HAP-1 (cell line): ENCODE data around the gene CLCN2.

ENCODE experiments used
- DNase-seq, 2 experiments: peaks; one replicate each; pipeline ENCODE4 v3.0.0-alpha.2; 2016 to 2020; ENCODE audit warnings: low spot score in 2 of 2
- H3K27me3 ChIP-seq: fragments of 250-450 bp; sonication (Bioruptor Pico); 2 replicates; pipeline ENCODE4 v1.5.1; 2020; ENCODE audit warnings: low read depth, mild to moderate bottlenecking, moderate library complexity
- H3K36me3 ChIP-seq: fragments of 250-450 bp; sonication (Bioruptor Pico); replicated peaks from 2 replicates; pipeline ENCODE4 v1.5.1; 2020; ENCODE audit warnings: mild to moderate bottlenecking
- H3K4me1 ChIP-seq: fragments of 250-450 bp; sonication (Bioruptor Pico); 2 replicates; pipeline ENCODE4 v1.5.1; 2020; ENCODE audit warnings: mild to moderate bottlenecking
- H3K4me3 ChIP-seq: fragments of 250-450 bp; sonication (Bioruptor Pico); 2 replicates; pipeline ENCODE4 v1.5.1; 2020; ENCODE audit warnings: mild to moderate bottlenecking, moderate library complexity
- H3K9me3 ChIP-seq: fragments of 250-450 bp; sonication (Bioruptor Pico); 2 replicates; pipeline ENCODE4 v1.5.1; 2020; ENCODE audit warnings: mild to moderate bottlenecking, moderate library complexity
- in situ Hi-C: fragments of 300-500 bp; cut with MboI; formaldehyde crosslinking; loops from 3 replicates; pipeline ENCODE4 v1.14.3; 2020; ENCODE audit warnings: low sequenced_read_pairs, inconsistent platforms, mixed read lengths

Gene CLCN2

DNA sequence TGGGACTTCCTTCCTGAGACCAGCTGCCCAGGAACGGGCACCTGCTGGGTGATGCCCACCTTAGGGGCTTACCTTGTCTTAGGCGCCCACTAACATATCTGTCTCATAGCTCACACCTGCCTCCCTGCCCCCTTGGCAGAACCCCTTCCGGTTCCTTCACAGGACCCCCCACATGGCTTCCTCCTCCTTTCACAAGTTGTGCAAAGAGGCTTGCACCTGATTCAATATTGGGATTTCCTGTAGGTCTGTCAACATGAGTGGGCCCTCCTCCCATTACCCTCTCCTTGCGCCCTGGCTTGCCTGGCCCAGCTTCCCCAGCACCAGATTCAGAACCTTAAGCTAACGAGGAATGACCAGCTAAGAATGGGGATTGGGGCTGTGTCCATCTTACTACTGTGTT is 16.0 kb upstream of the CLCN2 start:
- in situ Hi-C loops = no loop called here
- no peaks in the 10 kb centered on the region for H3K36me3 ChIP-seq
- no peak overlapping the region for H3K4me3 ChIP-seq
- H3K9me3 ChIP-seq = no peaks in the 10 kb centered on the region
- no peak for DNase-seq
- peaks cover 4% of the 10 kb centered on the region; the same call in 1 of the 2 replicates for H3K4me1 ChIP-seq
- 0 out of 2 replicates have a peak, but pooled peaks cover 2% of the 10 kb centered on the region for H3K27me3 ChIP-seq

DNA sequence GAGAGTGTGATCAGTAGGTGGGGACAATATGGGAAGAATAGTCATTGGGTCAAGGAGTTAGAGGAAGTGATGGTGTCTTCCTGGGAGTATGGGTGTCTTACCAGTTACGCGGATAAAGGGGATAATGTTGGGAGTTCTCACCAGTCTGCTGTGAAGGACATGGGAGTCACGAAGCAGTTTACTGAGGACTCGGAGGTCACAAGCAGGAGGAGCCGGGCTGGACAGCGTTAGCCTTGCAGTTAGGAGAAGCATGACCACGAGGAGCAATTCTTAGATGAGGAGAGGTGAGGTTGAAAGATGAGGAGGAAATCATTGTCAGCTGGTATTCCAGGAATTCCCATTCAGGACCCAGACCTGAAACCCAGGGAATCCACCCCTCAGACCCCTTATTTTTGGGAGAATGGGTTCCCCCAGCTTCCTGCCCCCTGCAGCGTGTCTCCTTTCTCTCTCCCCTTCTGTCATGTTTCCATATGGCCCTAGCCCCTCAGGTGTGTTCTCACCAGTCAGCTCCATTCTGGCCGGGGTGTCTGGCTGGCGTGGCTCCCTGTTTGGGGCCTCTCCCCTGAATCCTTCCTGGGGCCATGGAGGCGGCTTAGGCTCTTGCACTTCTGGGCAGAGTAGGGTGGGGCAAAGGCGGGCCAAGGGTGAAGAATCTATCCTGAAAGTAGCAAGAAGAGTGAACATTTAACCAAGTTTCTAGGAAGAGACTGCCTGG is 14.5 kb upstream of the CLCN2 start:
- no peak overlapping the region for H3K4me3 ChIP-seq
- in situ Hi-C loops = no loop called here
- DNase-seq = no peak
- no peaks in the 10 kb centered on the region for H3K36me3 ChIP-seq
- H3K4me1 ChIP-seq = peaks cover 4% of the 10 kb centered on the region; the same call in 1 of the 2 replicates
- H3K9me3 ChIP-seq = no peaks in the 10 kb centered on the region
- 0 out of 2 replicates have a peak, but pooled peaks cover 2% of the 10 kb centered on the region for H3K27me3 ChIP-seq

DNA sequence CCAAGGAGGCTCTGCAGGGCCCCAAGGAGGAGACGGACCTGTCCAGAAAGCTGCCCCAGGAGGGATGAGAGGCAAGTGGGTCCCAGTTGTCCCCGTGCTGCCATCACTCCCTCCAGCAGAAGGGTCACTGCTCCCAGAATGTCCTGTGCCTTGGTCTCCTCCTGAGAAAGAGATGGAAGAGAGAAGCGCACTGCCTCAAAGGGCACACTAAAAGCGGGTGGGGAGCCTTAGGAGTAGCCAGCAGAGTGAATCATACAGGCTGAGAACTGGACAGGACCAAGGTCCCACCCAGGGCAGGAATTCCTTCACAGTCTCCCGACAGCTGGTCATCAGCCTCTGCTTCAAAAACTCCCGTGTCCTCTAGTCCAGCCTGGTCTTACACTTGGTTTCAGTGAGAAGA is 12.0 kb upstream of the CLCN2 start:
- Histone ChIP-seq H3K9me3 (no peaks in the 10 kb centered on the region), H3K4me3 (no peak overlapping the region), H3K4me1 (no peaks in the 10 kb centered on the region), H3K36me3 (peaks cover 8% of the 10 kb centered on the region), H3K27me3 (0 out of 2 replicates have a peak, but pooled peaks cover 2% of the 10 kb centered on the region)
- in situ Hi-C loops = loop anchor here (5.0 kb wide), 1 partner anchor 169 kb away; no protein-coding TSS in a partner anchor
- no peak for DNase-seq

DNA sequence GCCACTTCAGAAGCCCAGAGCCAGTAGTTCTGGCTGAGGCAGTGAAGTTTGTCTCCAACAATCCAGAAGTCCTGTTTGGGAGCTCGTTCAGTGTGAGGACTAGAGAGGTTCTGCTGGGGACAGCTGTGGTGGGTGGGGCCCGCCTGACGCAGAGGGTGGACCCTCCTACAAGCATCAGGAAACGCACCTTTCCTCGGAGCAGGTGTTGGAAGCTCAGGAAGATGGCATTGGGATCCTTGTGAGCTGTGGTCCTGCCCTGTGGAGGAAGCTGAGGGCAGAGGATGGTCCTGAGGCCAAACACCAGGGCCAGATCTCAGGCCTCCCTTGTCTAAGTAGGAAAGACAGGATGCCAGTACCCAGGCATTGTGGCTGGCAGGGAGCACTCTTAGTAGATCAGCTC is 11.5 kb upstream of the CLCN2 start:
- Histone ChIP-seq H3K9me3 (no peaks in the 10 kb centered on the region), H3K27me3 (0 out of 2 replicates have a peak, but pooled peaks cover 2% of the 10 kb centered on the region), H3K36me3 (peaks cover 13% of the 10 kb centered on the region), H3K4me1 (no peaks in the 10 kb centered on the region), H3K4me3 (no peak overlapping the region)
- DNase-seq = no peak
- in situ Hi-C loops = loop anchor here (5.0 kb wide), 1 partner anchor 169 kb away; no protein-coding TSS in a partner anchor

DNA sequence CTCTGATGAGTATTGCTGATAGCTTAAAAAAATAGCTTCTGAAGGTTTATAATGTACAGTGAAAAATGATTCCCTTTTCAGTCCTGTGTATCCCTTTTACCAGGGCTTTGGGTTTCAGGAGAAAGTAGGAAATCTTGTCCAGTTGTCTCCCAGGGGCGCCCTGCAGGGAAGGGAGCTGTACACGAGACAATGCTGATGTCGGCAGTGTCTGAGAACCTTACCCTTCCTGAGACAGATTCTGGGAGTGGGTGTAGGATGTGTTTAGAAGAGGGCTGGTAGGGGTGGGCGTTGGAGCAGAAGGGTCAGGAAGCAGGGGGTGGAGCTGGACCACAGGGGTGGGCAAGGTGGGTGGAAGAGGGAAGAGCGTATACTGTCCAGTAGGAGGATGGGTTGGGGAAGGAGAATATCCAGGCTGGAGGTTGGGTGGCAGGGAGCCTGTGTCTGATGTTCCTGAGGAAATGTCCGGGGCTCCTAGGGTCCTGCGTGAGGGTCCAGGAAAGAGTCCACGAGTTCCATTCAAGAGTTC is 11.0 kb upstream of the CLCN2 start:
- no peaks in the 10 kb centered on the region for H3K4me1 ChIP-seq
- H3K4me3 ChIP-seq = no peak overlapping the region
- no peaks in the 10 kb centered on the region for H3K9me3 ChIP-seq
- DNase-seq = no peak
- in situ Hi-C loops = loop anchor here (5.0 kb wide), 1 partner anchor 170 kb away; no protein-coding TSS in a partner anchor
- H3K36me3 ChIP-seq = peaks cover 18% of the 10 kb centered on the region
- 0 out of 2 replicates have a peak, but pooled peaks cover 2% of the 10 kb centered on the region for H3K27me3 ChIP-seq

DNA sequence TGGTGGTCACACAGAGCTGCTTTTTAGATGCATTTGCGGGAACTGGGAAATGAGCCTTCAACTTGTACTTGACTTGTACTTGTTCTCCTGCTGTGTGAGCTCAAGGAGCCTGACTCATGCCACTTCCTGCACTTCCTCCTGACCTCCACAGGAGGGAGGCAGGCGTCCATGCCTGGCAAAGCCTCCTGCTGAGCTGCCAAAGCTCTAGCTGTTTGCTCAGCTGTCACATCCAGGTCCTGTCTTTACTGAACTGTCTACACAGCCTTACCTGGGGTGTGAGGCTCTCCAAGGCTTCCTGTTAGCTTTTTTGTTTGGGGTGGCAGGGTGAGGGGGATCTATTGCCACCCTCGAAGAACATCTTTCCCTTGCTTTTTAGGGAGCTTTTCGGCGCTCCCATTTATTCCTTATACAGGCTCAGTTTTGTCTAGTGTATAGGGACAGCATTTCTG is 10.2 kb upstream of the CLCN2 start:
- in situ Hi-C loops = loop anchor here (5.0 kb wide), 1 partner anchor 171 kb away; no protein-coding TSS in a partner anchor
- H3K4me1 ChIP-seq = no peaks in the 10 kb centered on the region
- H3K36me3 ChIP-seq = peaks cover 24% of the 10 kb centered on the region
- DNase-seq = peak; percentile 81 to 84
- no peaks in the 10 kb centered on the region for H3K9me3 ChIP-seq
- no peak overlapping the region for H3K4me3 ChIP-seq
- 0 out of 2 replicates have a peak, but pooled peaks cover 2% of the 10 kb centered on the region for H3K27me3 ChIP-seq

DNA sequence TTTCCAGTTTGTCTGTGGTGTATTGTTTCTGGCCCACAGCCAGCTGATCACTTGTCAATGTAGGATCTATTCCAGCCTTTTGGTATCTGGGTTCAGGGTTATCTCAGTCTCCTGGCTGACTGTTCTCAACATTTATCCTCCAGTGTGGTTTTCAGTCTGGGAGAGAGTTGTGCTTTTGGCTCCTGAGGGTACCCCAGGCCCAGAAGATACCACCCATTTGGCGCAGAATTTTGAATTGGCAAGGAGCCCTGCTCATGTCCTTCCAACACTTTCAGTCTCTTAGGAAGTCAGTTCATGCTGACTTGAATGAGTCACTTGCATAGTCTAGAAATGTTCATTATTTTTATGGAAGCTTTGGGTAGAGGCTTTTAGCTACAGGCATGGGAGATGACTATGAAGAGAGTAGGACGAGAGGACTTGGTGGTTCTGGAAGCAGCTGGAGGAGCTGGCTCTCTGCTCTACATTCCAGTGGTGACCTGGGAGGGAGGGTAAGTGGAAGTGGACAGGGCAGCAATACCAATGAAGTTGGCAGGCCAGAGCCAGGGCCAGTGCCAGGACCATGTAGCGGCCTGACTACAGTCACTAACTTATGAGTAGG is 7.3 kb upstream of the CLCN2 start:
- Histone ChIP-seq H3K27me3 (no peaks in the 10 kb centered on the region), H3K4me3 (no peak overlapping the region), H3K4me1 (peaks cover 9% of the 10 kb centered on the region), H3K9me3 (no peaks in the 10 kb centered on the region), H3K36me3 (peaks cover 48% of the 10 kb centered on the region)
- in situ Hi-C loops = no loop called here
- no peak for DNase-seq

DNA sequence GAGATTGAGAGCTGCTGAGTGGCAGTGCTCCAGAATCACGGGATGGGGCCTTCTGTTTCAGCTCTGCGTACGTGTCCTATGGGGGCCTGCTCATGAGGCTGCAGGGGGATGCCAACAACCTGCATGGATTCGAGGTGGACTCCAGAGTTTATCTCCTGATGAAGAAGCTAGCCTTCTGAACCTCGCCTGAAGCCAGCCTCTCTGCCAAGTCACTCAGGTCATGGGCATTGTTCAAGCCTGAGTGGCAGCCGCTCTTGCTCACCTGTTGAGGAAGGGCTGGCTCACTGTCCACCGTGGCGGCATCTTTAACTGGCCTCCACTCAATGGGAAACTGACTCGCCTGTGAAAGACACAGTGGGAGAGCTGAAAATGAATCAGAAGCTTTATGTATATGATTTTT is 6.7 kb upstream of the CLCN2 start:
- in situ Hi-C loops = no loop called here

DNA sequence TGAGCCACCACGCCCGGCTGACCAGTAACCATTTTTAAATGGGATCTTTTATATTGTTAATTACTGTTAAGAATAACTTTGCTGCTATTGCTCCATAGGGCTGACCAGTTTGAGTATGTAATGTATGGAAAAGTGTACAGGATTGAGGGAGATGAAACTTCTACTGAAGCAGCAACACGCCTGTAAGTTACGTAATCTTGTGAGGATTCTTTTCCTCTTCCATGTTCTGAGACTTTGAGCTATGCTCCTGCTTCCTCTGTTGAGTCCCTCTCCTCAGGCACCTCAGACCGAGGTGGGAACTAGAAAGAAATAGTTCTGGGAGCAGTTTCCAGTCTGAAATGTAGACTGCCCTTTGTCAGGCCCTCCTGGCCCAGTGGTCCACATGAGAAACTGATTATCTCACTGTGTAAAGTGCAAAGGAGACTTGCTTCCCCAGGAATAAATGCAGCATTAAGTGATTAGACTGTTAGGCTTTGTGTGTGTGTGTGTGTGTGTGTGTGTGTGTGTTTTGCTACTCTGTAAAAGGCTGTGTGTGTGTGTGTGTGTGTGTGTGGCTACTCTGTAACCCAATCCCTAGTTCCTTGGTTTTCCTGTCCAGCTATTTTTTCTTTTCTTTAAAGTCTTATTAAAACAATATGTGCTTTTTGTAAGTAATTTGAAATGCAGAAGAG is 5.3 kb upstream of the CLCN2 start:
- DNase-seq = no peak
- in situ Hi-C loops = no loop called here

More for the DNA sequence above, 6.7 kb upstream of the CLCN2 start:
- no peaks in the 10 kb centered on the region for H3K27me3 ChIP-seq
- H3K4me3 ChIP-seq = no peak overlapping the region
- peaks cover 9% of the 10 kb centered on the region for H3K4me1 ChIP-seq
- peaks cover 48% of the 10 kb centered on the region for H3K36me3 ChIP-seq
- DNase-seq = no peak
- no peaks in the 10 kb centered on the region for H3K9me3 ChIP-seq

DNA sequence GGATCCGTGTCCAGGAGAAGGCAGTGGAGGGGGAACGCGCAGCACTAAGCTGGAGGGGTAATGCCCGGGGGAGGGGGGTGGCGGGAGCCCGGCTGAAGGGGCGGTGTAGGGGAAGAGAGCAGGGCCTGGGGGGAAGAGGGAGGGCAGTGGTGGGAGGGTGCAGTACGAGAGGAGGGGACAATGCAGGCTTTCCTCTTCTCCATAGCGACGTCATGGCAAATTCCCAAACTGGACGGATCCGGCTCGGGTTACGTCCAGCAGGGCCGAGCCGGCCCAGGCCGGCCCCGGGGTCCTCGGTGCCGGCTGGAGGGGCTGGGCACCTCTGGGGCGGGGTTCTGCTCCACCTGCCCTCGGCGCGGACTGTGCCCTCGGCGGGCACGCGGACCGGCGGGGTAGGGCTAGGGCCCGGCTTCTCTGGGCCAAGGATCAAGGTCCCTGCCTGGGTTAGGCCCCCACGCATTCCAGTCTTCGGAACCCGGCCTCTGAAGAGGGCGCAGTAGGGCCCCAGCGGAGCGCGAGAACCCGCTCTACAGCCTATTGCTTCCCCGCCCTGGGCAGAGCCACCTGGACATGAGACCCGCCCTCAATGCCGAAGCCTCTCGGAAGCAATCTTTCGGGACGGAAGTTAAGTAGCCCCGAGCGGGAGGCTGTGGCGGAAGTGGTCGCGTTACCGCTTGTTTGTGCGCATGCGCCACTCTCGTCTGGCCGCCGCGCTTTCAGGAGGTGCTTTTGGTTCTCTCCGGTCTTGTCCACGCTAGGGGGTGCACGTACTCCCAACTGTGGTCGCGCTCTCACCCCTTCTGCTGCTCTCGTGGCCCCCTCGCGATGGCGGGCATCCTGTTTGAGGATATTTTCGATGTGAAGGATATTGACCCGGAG is 1.5 kb upstream of the CLCN2 start:
- in situ Hi-C loops = no loop called here
- peak overlapping the region; percentile 79 for H3K4me3 ChIP-seq

More for the DNA sequence above, 5.3 kb upstream of the CLCN2 start:
- no peak overlapping the region for H3K4me3 ChIP-seq
- no peaks in the 10 kb centered on the region for H3K27me3 ChIP-seq
- H3K36me3 ChIP-seq = peaks cover 48% of the 10 kb centered on the region
- H3K4me1 ChIP-seq = peaks cover 9% of the 10 kb centered on the region
- no peaks in the 10 kb centered on the region for H3K9me3 ChIP-seq

DNA sequence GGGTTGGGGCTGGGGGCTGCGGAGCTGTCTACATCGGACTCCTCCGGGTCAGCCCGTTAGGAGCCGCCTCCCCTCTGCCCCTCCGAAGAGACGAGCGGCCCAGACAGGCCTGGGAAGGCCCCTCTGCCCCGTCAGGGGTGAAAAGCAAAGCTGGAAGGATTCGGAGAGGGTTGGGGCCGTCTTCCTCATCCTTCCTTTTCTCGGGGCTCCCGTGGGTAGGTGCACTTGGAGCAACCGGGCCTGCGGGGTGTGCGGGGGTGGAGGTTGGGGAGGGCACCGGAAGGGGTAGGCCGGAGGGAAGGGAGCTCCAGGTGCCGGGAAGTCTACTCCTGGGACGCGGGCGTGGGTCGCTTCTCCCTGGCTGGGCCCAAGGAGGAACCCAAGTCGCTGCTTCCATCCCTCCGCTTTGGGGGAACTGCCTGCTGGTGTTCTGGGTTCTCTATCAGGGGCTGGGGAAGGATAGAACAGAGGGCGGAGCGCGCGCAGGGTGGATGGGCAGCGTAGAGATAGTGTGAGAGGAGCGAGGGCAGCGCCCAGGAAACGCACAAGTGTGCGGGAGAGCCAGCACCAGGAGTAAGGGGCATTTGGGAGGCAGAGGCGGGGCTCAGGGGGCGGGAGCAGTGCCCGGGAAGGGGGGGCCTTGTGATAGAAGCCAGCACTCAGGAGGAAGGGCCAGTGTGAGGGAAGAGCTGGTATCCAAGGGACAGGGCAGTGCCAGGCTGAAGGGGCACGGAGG is 695 bp upstream of the CLCN2 start:
- no peak for DNase-seq
- H3K4me1 ChIP-seq = peaks cover 19% of the 10 kb centered on the region
- no peaks in the 10 kb centered on the region for H3K27me3 ChIP-seq
- peak overlapping the region; percentile 79 for H3K4me3 ChIP-seq
- in situ Hi-C loops = no loop called here
- H3K9me3 ChIP-seq = no peaks in the 10 kb centered on the region
- peaks cover 47% of the 10 kb centered on the region for H3K36me3 ChIP-seq

More for the DNA sequence above, 1.5 kb upstream of the CLCN2 start:
- no peaks in the 10 kb centered on the region for H3K9me3 ChIP-seq
- H3K36me3 ChIP-seq = peaks cover 45% of the 10 kb centered on the region
- peaks cover 19% of the 10 kb centered on the region for H3K4me1 ChIP-seq
- H3K27me3 ChIP-seq = no peaks in the 10 kb centered on the region
- peak; percentile 98 for DNase-seq

DNA sequence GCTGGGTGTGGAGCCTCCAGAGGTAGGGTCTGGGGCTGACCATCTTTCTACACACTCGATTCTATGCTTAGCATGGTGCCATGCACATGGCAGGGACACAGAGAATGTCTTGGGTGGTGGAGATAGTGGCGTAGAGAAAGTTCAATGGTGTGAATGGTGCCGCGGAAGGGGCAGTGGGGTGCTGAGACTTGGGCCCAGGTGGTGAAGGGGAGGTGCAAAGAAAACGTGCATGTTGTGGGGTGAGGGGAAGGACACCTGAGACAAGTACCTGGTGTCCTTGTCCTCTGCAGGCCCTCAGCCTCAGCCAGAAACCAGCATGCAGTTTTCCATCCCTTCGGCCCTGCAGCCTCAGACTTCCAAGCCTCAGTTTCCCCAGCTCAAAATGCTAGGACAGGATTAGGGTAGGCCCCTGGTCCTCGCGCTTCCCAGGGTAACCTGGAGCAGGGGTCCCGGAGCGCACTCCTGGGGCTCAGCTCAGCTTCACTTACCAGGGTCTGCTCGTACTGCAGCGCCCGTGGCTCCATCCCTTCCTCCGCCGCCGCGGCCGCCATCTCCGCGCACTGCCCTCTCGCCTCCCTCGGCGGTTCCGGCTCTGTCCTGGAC is 375 bp downstream of the CLCN2 start:
- H3K4me1 ChIP-seq = peaks cover 19% of the 10 kb centered on the region
- peaks cover 43% of the 10 kb centered on the region for H3K36me3 ChIP-seq
- H3K4me3 ChIP-seq = peak overlapping the region; percentile 79
- H3K9me3 ChIP-seq = no peaks in the 10 kb centered on the region
- no peak for DNase-seq
- H3K27me3 ChIP-seq = no peaks in the 10 kb centered on the region
- in situ Hi-C loops = no loop called here
